A549 (cell line): ENCODE measurements around the gene PCDHGC5. TPM values are rescaled to one million over a fixed set of nuclear protein-coding genes. Genes with fewer than 3 reads are reported as not detected.

Source experiments
- ATAC-seq, 2 experiments: fragments of 200-7000 bp in 1 of 2; fragments of >200 bp in 1 of 2; cut with Nextera tagmentation in 1 of 2; cut with Tn5 transposase in 1 of 2; 3 replicates each; pipeline versions ENCODE4 v1.8.0 to v1.9.1; 2018 to 2020; ENCODE audit warnings: mild to moderate bottlenecking in 1 of 2, moderate library complexity in 1 of 2
- CTCF ChIA-PET: fragments of 300-600 bp; sonication (Branson Sonifier 250); formaldehyde crosslinking; extraction: SDS; loops from one replicate; lab custom pipeline; 2021; ENCODE audit warnings: antibody characterized with exemption, inconsistent platforms; lab: Yijun Ruan, JAX
- POLR2A ChIA-PET: fragments of 350-600 bp; formaldehyde crosslinking; extraction: SDS; loops from one replicate; lab custom pipeline; 2021; ENCODE audit warnings: antibody characterized with exemption, inconsistent platforms; lab: Yijun Ruan, JAX
- DNase-seq, 2 experiments: peaks; one replicate each; pipeline versions ENCODE4 v3.0.0 to v3.0.0-alpha.2; 2011 to 2016; ENCODE audit warnings: low read depth in 1 of 2, low spot score in 1 of 2
- FAIRE-seq: peaks from 2 replicates; lab custom pipeline; 2011; peaks lifted over from hg19 to GRCh38; lab: Jason Lieb, UNC
- H3K27ac ChIP-seq, 2 experiments: fragments of >200 bp; sonication (Bioruptor Twin); formaldehyde crosslinking; 3 replicates each; pipeline ENCODE4 v1.5.1; 2016 to 2017
- H3K4me1 ChIP-seq: fragments of >200 bp; sonication (Bioruptor Twin); formaldehyde crosslinking; 3 replicates; pipeline ENCODE4 v1.6.1; 2016
- H3K4me2 ChIP-seq: fragments of >200 bp; sonication (Bioruptor Twin); formaldehyde crosslinking; 3 replicates; pipeline ENCODE4 v1.6.1; 2016
- H3K4me3 ChIP-seq: fragments of >200 bp; sonication (Bioruptor Twin); formaldehyde crosslinking; 3 replicates; pipeline ENCODE4 v1.5.1; 2016
- H3K9me3 ChIP-seq: fragments of >200 bp; sonication (Bioruptor Twin); formaldehyde crosslinking; 3 replicates; pipeline ENCODE4 v1.6.1; 2016
- ATOH8 ChIP-seq: fragments of 250-450 bp; sonication (Bioruptor Pico); IDR thresholded peaks from 2 replicates; pipeline ENCODE4 v1.5.0; 2020; ENCODE audit warnings: low read depth, mild to moderate bottlenecking, moderate library complexity
- E2F6 ChIP-seq: IDR thresholded peaks from 2 replicates; pipeline ENCODE4 v1.6.1; 2012; ENCODE audit warnings: low read depth, borderline replicate concordance
- EP300 ChIP-seq, 2 experiments: fragments of >200 bp; sonication (Bioruptor Twin); formaldehyde crosslinking; IDR thresholded peaks; 2 replicates in 1 of 2; 3 replicates in 1 of 2; pipeline ENCODE4 v1.6.1; 2016 to 2017
- FOXS1 ChIP-seq: fragments of 250-450 bp; sonication (Bioruptor Pico); IDR thresholded peaks from 2 replicates; pipeline ENCODE4 v1.5.0; 2020; ENCODE audit warnings: mild to moderate bottlenecking, moderate library complexity
- KDM5A ChIP-seq: fragments of 200-600 bp; sonication (generic); IDR thresholded peaks from 2 replicates; pipeline ENCODE4 v1.6.1; 2016; ENCODE audit warnings: antibody characterized with exemption, mild to moderate bottlenecking
- MAZ ChIP-seq: fragments of 150-350 bp; IDR thresholded peaks from 2 replicates; pipeline ENCODE4 v1.6.1; 2014; ENCODE audit warnings: antibody characterized with exemption, low read depth, low read length, borderline replicate concordance
- PBX3 ChIP-seq: IDR thresholded peaks from 2 replicates; pipeline ENCODE4 v1.6.1; 2012
- POLR2A ChIP-seq: IDR thresholded peaks from 2 replicates; pipeline ENCODE4 v1.6.1; 2012; ENCODE audit warnings: mild to moderate bottlenecking, low read length
- RAD21 ChIP-seq, 2 experiments: fragments of >200 bp in 1 of 2; sonication (Bioruptor Twin) in 1 of 2; formaldehyde crosslinking in 1 of 2; IDR thresholded peaks in 1 of 2; conservative IDR thresholded peaks in 1 of 2; 2 replicates in 1 of 2; 3 replicates in 1 of 2; pipeline ENCODE4 v1.6.1; 2012 to 2018; ENCODE audit warnings: inconsistent platforms in 1 of 2
- RCOR1 ChIP-seq: fragments of 150-350 bp; IDR thresholded peaks from 2 replicates; pipeline ENCODE4 v1.6.1; 2014; ENCODE audit warnings: antibody characterized with exemption, low read length, low read depth
- REST ChIP-seq: fragments of 200-600 bp; sonication (generic); IDR thresholded peaks from 2 replicates; pipeline ENCODE4 v1.6.1; 2016; ENCODE audit warnings: antibody characterized with exemption, mild to moderate bottlenecking, moderate library complexity
- RFX5 ChIP-seq: fragments of 450-650 bp; IDR thresholded peaks from 2 replicates; pipeline ENCODE4 v1.7.1; 2014; ENCODE audit warnings: antibody characterized with exemption, mild to moderate bottlenecking, moderate library complexity
- TFCP2L1 ChIP-seq: fragments of 250-450 bp; sonication (Bioruptor Pico); IDR thresholded peaks from 2 replicates; pipeline ENCODE4 v1.5.0; 2021; ENCODE audit warnings: mild to moderate bottlenecking
- USF2 ChIP-seq: fragments of 450-650 bp; IDR thresholded peaks from 2 replicates; pipeline ENCODE4 v1.6.1; 2014; ENCODE audit warnings: antibody characterized with exemption
- ZSCAN20 ChIP-seq: fragments of 250-450 bp; sonication (Bioruptor Pico); IDR thresholded peaks from 2 replicates; pipeline ENCODE4 v1.8.0; 2022; ENCODE audit warnings: mild to moderate bottlenecking, moderate library complexity
- WGBS: methylation state at CpG from one replicate; pipeline ENCODE4 v1.1.6; 2017; ENCODE audit errors: missing lambda C conversion rate; 5-methylcytosine and 5-hydroxymethylcytosine counted together
- polyA plus RNA-seq, 4 experiments: library from polyadenylated mRNA; depleted of rRNA in 3 of 4; stranded (reverse); fragments of >200 nt; fragmentation: RNase III in 1 of 4; extraction: RNeasy Plus Mini Kit Qiagen cat#74134 plus additional on column Dnase treatment in 1 of 4; gene quantifications; 2 replicates in 3 of 4; 3 replicates in 1 of 4; pipeline ENCODE4 v1.2.3, GENCODE V29; 2011 to 2017

The PCDHGC5 gene
- polyA plus RNA-seq, 2 of the 4 experiments (the other 2 are of a cell fraction): not detected

DNA sequence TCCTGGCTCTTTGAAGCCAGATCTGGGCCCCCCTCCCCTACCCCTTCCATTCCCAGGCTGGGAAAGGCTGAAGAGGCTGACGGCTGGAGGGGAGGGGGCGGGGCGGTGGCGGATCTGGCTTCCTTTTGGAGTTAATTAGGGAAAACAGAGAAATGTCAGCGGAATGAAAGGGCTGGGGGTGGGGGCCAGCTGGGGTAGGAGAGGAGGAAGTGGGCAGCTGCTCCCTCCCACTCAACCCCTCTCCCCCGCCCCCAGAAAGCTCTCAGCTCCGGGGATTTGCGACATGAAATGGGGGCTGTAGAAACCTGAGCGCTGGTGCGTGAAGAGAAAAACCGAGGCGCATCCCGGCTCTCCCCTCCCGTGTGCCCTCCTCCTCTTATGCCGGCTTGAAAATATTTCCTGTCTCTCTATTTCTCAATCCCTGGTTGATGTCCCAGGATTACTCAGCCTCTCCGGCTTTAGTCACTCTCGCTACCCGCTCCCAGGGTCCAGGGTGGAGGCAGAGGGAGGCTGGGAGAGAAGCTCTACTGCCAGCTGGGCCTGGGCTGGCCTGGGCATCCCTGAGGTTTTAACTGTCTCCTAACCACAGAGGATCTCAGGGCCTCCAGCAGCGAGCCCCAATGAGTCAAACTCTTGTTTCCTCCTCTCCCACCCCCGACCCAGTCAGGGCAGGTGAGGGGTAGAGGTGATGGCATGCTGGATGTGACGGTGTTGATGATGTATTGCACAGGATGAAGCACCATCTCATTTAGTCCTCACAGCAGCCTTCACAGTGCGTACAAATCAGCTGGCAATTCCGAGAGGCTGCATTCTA, 20.1 kb downstream of the PCDHGC5 start:
- DNase-seq: no peak

More for the DNA sequence above, 20.1 kb downstream of the PCDHGC5 start:
- no peaks in the 10 kb centered on the region for H3K9me3 ChIP-seq
- FAIRE-seq (no peak), ATAC-seq (peak; percentile 52 to 62; a peak in 5 of 6 replicates)
- 0 out of 3 replicates have a peak overlapping the region, but pooled peaks have one; percentile 21 for H3K4me2 ChIP-seq
- TF ChIP-seq PBX3: no peak
- TF ChIP-seq FOXS1 (CRISPR knock-in tag): no peak
- no peak for TF ChIP-seq E2F6
- TF ChIP-seq RFX5: no peak
- no peak for TF ChIP-seq POLR2A
- no peak for TF ChIP-seq TFCP2L1 (CRISPR knock-in tag)
- no peak for TF ChIP-seq KDM5A
- no peak for TF ChIP-seq REST
- no peak for TF ChIP-seq RCOR1
- no peak for TF ChIP-seq ATOH8 (CRISPR knock-in tag)
- no peak for TF ChIP-seq EP300 (IDR thresholded peaks at IDR 0.05)
- TF ChIP-seq MAZ: no peak
- TF ChIP-seq USF2: no peak
- TF ChIP-seq RAD21 (conservative IDR thresholded peaks at IDR 0.05 in 1 of 2, IDR thresholded peaks at IDR 0.05 in 1 of 2): no peak
- TF ChIP-seq ZSCAN20 (CRISPR knock-in tag): no peak
- H3K4me3 ChIP-seq: no peak overlapping the region
- CTCF ChIA-PET: interaction anchor here (0.9 to 15.1 kb wide), 9 partner anchors 8 to 414 kb away, joined by 3 to 163 read pairs (median 4); partner anchors contain the start of genes PCDHB2, PCDHGB5 and PCDHGC3
- peak overlapping the region in 1 of 2 experiments; percentile 25; a peak in 1 of 6 replicates for H3K27ac ChIP-seq
- POLR2A ChIA-PET: no interaction called here
- H3K4me1 ChIP-seq: no peaks in the 10 kb centered on the region
- WGBS: 68% methylated on average over 18 of the region's 23 CpGs
